ENCODE data around the gene CUBN.

Gene CUBN

GRCh38 chr10:17129741-17130140 lies at the start of gene CUBN:
TSS of gene CUBN (minus strand) at chr10:17129811. CDS start at chr10:17129765, 46 bp downstream.
- DNase-seq, result no peak

- DNase-seq, result no peak
These were observed 49.4 kb upstream of the CUBN start for GRCh38 chr10:17179002-17179401.

- no peak for DNase-seq
These were observed 48.4 kb upstream of the CUBN start for GRCh38 chr10:17178006-17178405.

GRCh38 chr10:17177014-17177413 lies 47.4 kb upstream of the CUBN start:
- no peak for DNase-seq

GRCh38 chr10:17176091-17176490 lies 46.5 kb upstream of the CUBN start:
- DNase-seq, result no peak

- DNase-seq, result no peak
These were observed 45.9 kb upstream of the CUBN start for GRCh38 chr10:17175551-17175950.

GRCh38 chr10:17174626-17175025 lies 45.0 kb upstream of the CUBN start:
- no peak for DNase-seq

GRCh38 chr10:17171141-17171641 lies 41.6 kb upstream of the CUBN start:
- no peak for DNase-seq

GRCh38 chr10:17169803-17170202 lies 40.2 kb upstream of the CUBN start:
- no peak for DNase-seq

GRCh38 chr10:17166699-17167098 lies 37.1 kb upstream of the CUBN start:
- no peak for DNase-seq

- DNase-seq, result no peak
These were observed 33.2 kb upstream of the CUBN start for GRCh38 chr10:17162828-17163227.

- no peak for DNase-seq
These were observed 32.2 kb upstream of the CUBN start for GRCh38 chr10:17161775-17162174.

GRCh38 chr10:17157024-17157423 lies 27.4 kb upstream of the CUBN start:
- DNase-seq, result no peak

GRCh38 chr10:17155826-17156225 lies 26.2 kb upstream of the CUBN start:
- DNase-seq, result no peak

GRCh38 chr10:17154116-17154515 lies 24.5 kb upstream of the CUBN start:
- no peak for DNase-seq

GRCh38 chr10:17153321-17153720 lies 23.7 kb upstream of the CUBN start:
- no peak for DNase-seq

GRCh38 chr10:17151716-17152115 lies 22.1 kb upstream of the CUBN start:
- DNase-seq, result no peak

- DNase-seq, result no peak
These were observed 18.4 kb upstream of the CUBN start for GRCh38 chr10:17147884-17148489.

- no peak for DNase-seq
These were observed 17.3 kb upstream of the CUBN start for GRCh38 chr10:17146892-17147291.

- DNase-seq, result no peak
These were observed 15.6 kb upstream of the CUBN start for GRCh38 chr10:17145239-17145638.

GRCh38 chr10:17144757-17145156 lies 15.1 kb upstream of the CUBN start:
- DNase-seq, result peak; percentile 53

GRCh38 chr10:17144032-17144431 lies 14.4 kb upstream of the CUBN start:
- DNase-seq, result no peak

GRCh38 chr10:17143055-17143690 lies 13.6 kb upstream of the CUBN start:
- DNase-seq, result no peak

- no peak for DNase-seq
These were observed 12.1 kb upstream of the CUBN start for GRCh38 chr10:17141504-17142229.
